PC-9 (cell line): Measurements from ENCODE around the gene TRABD. TPM values are rescaled to one million over a fixed set of nuclear protein-coding genes. Genes with fewer than 3 reads are reported as not detected.

Experiments used
- BruUV-seq: library from RNA; stranded (reverse); fragments of 400-500 nt; replicated peaks from 2 replicates; lab custom pipeline; 2021; lab: Mats Ljungman, UMichigan
- CTCF ChIA-PET: fragments of 300-600 bp; sonication (Branson Sonifier 250); formaldehyde crosslinking; loops from one replicate; lab custom pipeline; 2022; ENCODE audit warnings: antibody characterized with exemption; lab: Charles Lee
- POLR2A ChIA-PET: fragments of 300-600 bp; sonication (Branson Sonifier 250); formaldehyde crosslinking; loops from one replicate; lab custom pipeline; 2022; ENCODE audit warnings: antibody characterized with exemption; ENCODE audit not compliant: unreplicated experiment; lab: Charles Lee
- DNase-seq, 2 experiments: peaks; one replicate each; pipeline versions ENCODE4 v3.0.0 to v3.0.0-alpha.2; 2015 to 2022; ENCODE audit warnings: mixed read lengths in 1 of 2
- H2AFZ ChIP-seq: fragments of 200-600 bp; sonication (generic); 2 replicates; pipeline ENCODE4 v1.8.1; 2017; ENCODE audit warnings: antibody characterized with exemption
- H3F3A ChIP-seq: fragments of 200-600 bp; sonication (generic); 2 replicates; pipeline ENCODE4 v1.8.1; 2017; ENCODE audit warnings: antibody characterized with exemption, mild to moderate bottlenecking, low read depth; ENCODE audit not compliant: insufficient read depth
- H3K27ac ChIP-seq: fragments of 200-600 bp; sonication (generic); 2 replicates; pipeline ENCODE4 v1.6.1; 2016; ENCODE audit warnings: mixed run types
- H3K27me3 ChIP-seq: fragments of 200-600 bp; sonication (generic); 2 replicates; pipeline ENCODE4 v1.6.1; 2016; ENCODE audit warnings: low read depth, mixed run types; ENCODE audit not compliant: insufficient read depth
- H3K36me3 ChIP-seq: fragments of 200-600 bp; sonication (generic); 2 replicates; pipeline ENCODE4 v1.6.1; 2016; ENCODE audit warnings: low read depth, mixed run types
- H3K4me1 ChIP-seq: fragments of 200-600 bp; sonication (generic); replicated peaks from 2 replicates; pipeline ENCODE4 v1.6.1; 2016; ENCODE audit warnings: mixed run types; ENCODE audit not compliant: insufficient read depth
- H3K4me2 ChIP-seq: fragments of 200-600 bp; sonication (generic); 2 replicates; pipeline ENCODE4 v1.6.1; 2017; ENCODE audit warnings: mixed run types
- H3K4me3 ChIP-seq: fragments of 200-600 bp; sonication (generic); 2 replicates; pipeline ENCODE4 v1.6.1; 2016; ENCODE audit warnings: mixed run types
- H3K79me2 ChIP-seq: fragments of 200-600 bp; sonication (generic); 2 replicates; pipeline ENCODE4 v1.6.1; 2017; ENCODE audit warnings: low read depth, mixed run types
- H3K9me2 ChIP-seq: fragments of 200-600 bp; sonication (generic); 2 replicates; pipeline ENCODE4 v1.8.1; 2017; ENCODE audit warnings: mild to moderate bottlenecking; ENCODE audit not compliant: insufficient read depth
- H3K9me3 ChIP-seq: fragments of 200-600 bp; sonication (generic); 2 replicates; pipeline ENCODE4 v1.8.1; 2016; ENCODE audit warnings: low read depth; ENCODE audit not compliant: insufficient read depth
- H4K20me1 ChIP-seq: fragments of 200-600 bp; sonication (generic); 2 replicates; pipeline ENCODE4 v1.8.1; 2017; ENCODE audit not compliant: insufficient read depth
- CTCF ChIP-seq: fragments of 200-600 bp; sonication (generic); conservative IDR thresholded peaks from 2 replicates; pipeline ENCODE4 v1.6.1; 2017; ENCODE audit warnings: mixed run types, antibody characterized with exemption, mild to moderate bottlenecking, moderate library complexity
- EZH2 ChIP-seq: fragments of 200-600 bp; sonication (generic); IDR thresholded peaks from 2 replicates; pipeline ENCODE4 v1.8.0; 2017; ENCODE audit warnings: antibody characterized with exemption, low read depth
- intact Hi-C: fragments of 100-400 bp; cut with micrococcal nuclease; formaldehyde crosslinking; loops from one replicate; pipeline ENCODE4 v1.10.0; 2022; ENCODE audit not compliant: unreplicated experiment
- total RNA-seq: library from RNA; stranded (reverse); gene quantifications from 2 replicates; pipeline ENCODE4 v1.2.3, GENCODE V29; 2021

The TRABD gene
- total RNA-seq, 1 experiment from 2014 or later, result 68.2 TPM

- H3K27me3 ChIP-seq, result no peaks in the 10 kb centered on the region; the same call in 1 of the 2 replicates
- H3K4me2 ChIP-seq, result no peak overlapping the region
- H3K79me2 ChIP-seq, result no peaks in the 10 kb centered on the region
- H3F3A ChIP-seq, result no peaks in the 10 kb centered on the region
- no peak overlapping the region for H2AFZ ChIP-seq
- TF ChIP-seq EZH2 (no peak), CTCF (no peak)
- CTCF ChIA-PET, result no interaction called here
- H3K36me3 ChIP-seq, result no peaks in the 10 kb centered on the region
- intact Hi-C loops, result loop anchor here (10.0 kb wide), 1 partner anchor 106 kb away; no protein-coding TSS in a partner anchor
- H3K4me1 ChIP-seq, result no peaks in the 10 kb centered on the region
- no peaks in the 10 kb centered on the region for H3K9me2 ChIP-seq
- POLR2A ChIA-PET, result interaction anchor here (0.7 kb wide), 1 partner anchor 209 kb away, joined by 3 read pairs; no protein-coding TSS in a partner anchor
- H3K4me3 ChIP-seq, result no peak overlapping the region
- no peaks in the 10 kb centered on the region for H4K20me1 ChIP-seq
- H3K27ac ChIP-seq, result no peak overlapping the region
- no peak for DNase-seq
- H3K9me3 ChIP-seq, result no peaks in the 10 kb centered on the region
- no TSS peak for BruUV-seq
Measured at GRCh38 chr22:50140615-50141014, 45.1 kb upstream of the TRABD start.

DNA sequence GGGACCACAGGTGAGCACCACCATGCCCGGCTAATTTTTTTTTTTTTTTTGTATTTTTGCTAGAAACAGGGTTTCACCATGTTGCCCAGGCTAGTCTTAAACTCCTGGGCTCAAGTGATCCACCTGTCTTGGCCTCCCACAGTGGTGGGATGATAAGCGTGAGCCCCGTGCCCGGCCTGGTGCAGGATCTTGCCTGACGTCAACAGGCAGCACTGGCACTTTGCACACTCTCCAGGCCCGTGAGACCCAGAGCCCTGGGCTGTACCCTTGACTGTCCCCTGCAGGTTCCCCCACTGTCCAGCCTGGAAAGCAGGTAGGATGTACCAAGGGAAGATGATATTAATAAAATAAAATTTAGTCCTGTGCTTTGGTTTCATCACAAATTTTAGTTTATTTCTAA is 44.3 kb upstream of the TRABD start:
- Histone ChIP-seq H3K79me2 (no peaks in the 10 kb centered on the region), H3K4me1 (no peaks in the 10 kb centered on the region), H3K27me3 (no peaks in the 10 kb centered on the region; the same call in 1 of the 2 replicates), H4K20me1 (no peaks in the 10 kb centered on the region), H2AFZ (no peak overlapping the region), H3K4me3 (no peak overlapping the region), H3F3A (no peaks in the 10 kb centered on the region), H3K4me2 (no peak overlapping the region), H3K36me3 (no peaks in the 10 kb centered on the region), H3K27ac (no peak overlapping the region), H3K9me3 (no peaks in the 10 kb centered on the region), H3K9me2 (no peaks in the 10 kb centered on the region)
- BruUV-seq, result no TSS peak
- intact Hi-C loops, result loop anchor here (10.0 kb wide), 1 partner anchor 107 kb away; no protein-coding TSS in a partner anchor
- ChIA-PET POLR2A (no interaction called here), CTCF (no interaction called here)
- no peak for TF ChIP-seq EZH2
- TF ChIP-seq CTCF, result no peak
- no peak for DNase-seq

GRCh38 chr22:50141891-50142363 is 43.8 kb upstream of the TRABD start:
- no TSS peak for BruUV-seq
- no peak for DNase-seq
- no peak overlapping the region for H3K27ac ChIP-seq
- H3K79me2 ChIP-seq, result no peaks in the 10 kb centered on the region
- CTCF ChIA-PET, result no interaction called here
- no peaks in the 10 kb centered on the region; the same call in 1 of the 2 replicates for H3K27me3 ChIP-seq
- POLR2A ChIA-PET, result no interaction called here
- H3K9me2 ChIP-seq, result no peaks in the 10 kb centered on the region
- no peaks in the 10 kb centered on the region for H3K36me3 ChIP-seq
- H3K9me3 ChIP-seq, result no peaks in the 10 kb centered on the region
- no peaks in the 10 kb centered on the region for H4K20me1 ChIP-seq
- intact Hi-C loops, result loop anchor here (10.0 kb wide), 1 partner anchor 107 kb away; no protein-coding TSS in a partner anchor
- TF ChIP-seq EZH2 (no peak), CTCF (no peak)
- H3F3A ChIP-seq, result no peaks in the 10 kb centered on the region
- no peak overlapping the region for H2AFZ ChIP-seq
- no peak overlapping the region for H3K4me2 ChIP-seq
- no peak overlapping the region for H3K4me3 ChIP-seq
- H3K4me1 ChIP-seq, result no peaks in the 10 kb centered on the region
